GM12878 (cell line): ENCODE data around the gene HNRNPM. TPM values are rescaled to one million over a fixed set of nuclear protein-coding genes. Genes with fewer than 3 reads are reported as not detected.

Source experiments
- ATAC-seq: fragments of 200-7000 bp; cut with Tn5 transposase; 3 replicates; pipeline ENCODE4 v1.9.1; 2020; ENCODE audit warnings: mild to moderate bottlenecking, moderate library complexity
- BruUV-seq: library from RNA; stranded (reverse); fragments of 400-500 nt; replicated peaks from 2 replicates; lab custom pipeline; 2021; lab: Mats Ljungman, UMichigan
- CTCF ChIA-PET: fragments of 300-600 bp; sonication (Branson Sonifier 250); formaldehyde crosslinking; extraction: SDS; loops from one replicate; lab custom pipeline; 2021; ENCODE audit warnings: inconsistent platforms; lab: Yijun Ruan, JAX
- POLR2A ChIA-PET: fragments of 350-600 bp; formaldehyde crosslinking; extraction: SDS; loops from one replicate; lab custom pipeline; 2021; ENCODE audit warnings: inconsistent platforms; lab: Charles Lee
- RAD21 ChIA-PET: fragments of 300-600 bp; sonication (Branson Sonifier 250); formaldehyde crosslinking; loops from one replicate; lab custom pipeline; 2023; ENCODE audit warnings: antibody characterized with exemption; ENCODE audit not compliant: unreplicated experiment; lab: Charles Lee
- SMC1A ChIA-PET: fragments of 300-600 bp; sonication (Branson Sonifier 250); formaldehyde crosslinking; loops from one replicate; lab custom pipeline; 2023; ENCODE audit not compliant: unreplicated experiment, uncharacterized antibody; lab: Charles Lee
- DNase-seq: peaks from one replicate; pipeline ENCODE4 v3.0.0-alpha.2; 2011; ENCODE audit warnings: low read depth, low spot score
- FAIRE-seq: peaks from 3 replicates; lab custom pipeline; 2011; peaks lifted over from hg19 to GRCh38; lab: Jason Lieb, UNC
- H2AFZ ChIP-seq: 2 replicates; pipeline ENCODE4 v1.6.0; 2011; ENCODE audit warnings: low read depth, low read length, control low read depth; ENCODE audit not compliant: control insufficient read depth
- H3K27ac ChIP-seq: 2 replicates; pipeline ENCODE4 v1.5.1; 2011; ENCODE audit warnings: control low read depth; ENCODE audit not compliant: control insufficient read depth, insufficient read depth
- H3K27me3 ChIP-seq, 2 experiments: replicated peaks in 1 of 2; 2 replicates each; pipeline versions ENCODE4 v1.6.0 to v1.6.1; 2011; ENCODE audit warnings: low read length in 1 of 2; ENCODE audit not compliant: control insufficient read depth in 2 of 2, insufficient read depth in 2 of 2
- H3K36me3 ChIP-seq, 2 experiments: 2 replicates each; pipeline ENCODE4 v1.5.1; 2011; ENCODE audit warnings: low read length in 1 of 2; ENCODE audit not compliant: control insufficient read depth in 2 of 2, insufficient read depth in 2 of 2
- H3K4me1 ChIP-seq: 2 replicates; pipeline ENCODE4 v1.6.1; 2011; ENCODE audit warnings: mild to moderate bottlenecking, low read length, moderate library complexity, mixed read lengths; ENCODE audit not compliant: control insufficient read depth, insufficient read depth
- H3K4me2 ChIP-seq: 2 replicates; pipeline ENCODE4 v1.6.0; 2011; ENCODE audit warnings: control low read depth; ENCODE audit not compliant: control insufficient read depth, insufficient read depth
- H3K4me3 ChIP-seq: fragments of 200-600 bp; sonication (generic); 2 replicates; pipeline ENCODE4 v1.5.1; 2016
- H3K79me2 ChIP-seq: 2 replicates; pipeline ENCODE4 v1.6.0; 2011; ENCODE audit warnings: low read length; ENCODE audit not compliant: control insufficient read depth, insufficient read depth
- H3K9ac ChIP-seq: 2 replicates; pipeline ENCODE4 v1.8.0; 2011; ENCODE audit warnings: low read length, control low read depth, mixed read lengths; ENCODE audit not compliant: control insufficient read depth, insufficient read depth
- H3K9me3 ChIP-seq: replicated peaks from 3 replicates; pipeline ENCODE4 v1.5.1; 2011; ENCODE audit warnings: mild to moderate bottlenecking, low read length; ENCODE audit not compliant: control insufficient read depth, insufficient read depth
- H4K20me1 ChIP-seq: 2 replicates; pipeline ENCODE4 v1.6.0; 2011; ENCODE audit not compliant: control insufficient read depth, insufficient read depth
- ATF3 ChIP-seq: IDR thresholded peaks from 2 replicates; pipeline ENCODE4 v1.6.1; 2011; ENCODE audit warnings: low read depth, mild to moderate bottlenecking, low read length, moderate library complexity, borderline replicate concordance; ENCODE audit errors: extremely low read depth
- GATAD2B ChIP-seq: fragments of 450-650 bp; conservative IDR thresholded peaks from 2 replicates; pipeline ENCODE4 v1.6.1; 2017; ENCODE audit warnings: low read depth, mild to moderate bottlenecking, moderate library complexity
- HCFC1 ChIP-seq: fragments of 150-350 bp; IDR thresholded peaks from 2 replicates; pipeline ENCODE4 v1.6.1; 2014; ENCODE audit warnings: low read length
- HSF1 ChIP-seq: fragments of 150-350 bp; IDR thresholded peaks from 2 replicates; pipeline ENCODE4 v1.6.1; 2014; ENCODE audit warnings: mild to moderate bottlenecking, low read depth, low read length
- IRF3 ChIP-seq: fragments of 450-650 bp; IDR thresholded peaks from 2 replicates; pipeline ENCODE4 v1.6.1; 2014; ENCODE audit warnings: mild to moderate bottlenecking
- KDM1A ChIP-seq: fragments of 200-600 bp; sonication (generic); IDR thresholded peaks from 2 replicates; pipeline ENCODE4 v1.6.1; 2016; ENCODE audit warnings: borderline replicate concordance
- KLF5 ChIP-seq: fragments of 450-650 bp; IDR thresholded peaks from 2 replicates; pipeline ENCODE4 v1.6.1; 2014; ENCODE audit warnings: mild to moderate bottlenecking; ENCODE audit not compliant: partially characterized antibody
- MYC ChIP-seq: IDR thresholded peaks from 2 replicates; pipeline ENCODE4 v1.6.1; 2011; ENCODE audit warnings: mild to moderate bottlenecking, low read length, moderate library complexity, inconsistent platforms; ENCODE audit not compliant: insufficient read depth, insufficient replicate concordance, insufficient read length, severe bottlenecking
- NR2C2 ChIP-seq: IDR thresholded peaks from 2 replicates; pipeline ENCODE4 v1.6.1; 2011; ENCODE audit warnings: borderline replicate concordance, low read depth; ENCODE audit not compliant: control insufficient read depth, insufficient read length
- NR2F1 ChIP-seq: fragments of 450-650 bp; conservative IDR thresholded peaks from 2 replicates; pipeline ENCODE4 v1.6.1; 2017; ENCODE audit warnings: mild to moderate bottlenecking
- PAX8 ChIP-seq: fragments of 450-650 bp; IDR thresholded peaks from 2 replicates; pipeline ENCODE4 v1.6.1; 2017; ENCODE audit warnings: mild to moderate bottlenecking, moderate library complexity
- SIN3A ChIP-seq: IDR thresholded peaks from 2 replicates; pipeline ENCODE4 v1.6.1; 2012; ENCODE audit warnings: low read depth, low read length, improper control_type of control experiment
- SMAD5 ChIP-seq: IDR thresholded peaks from 2 replicates; pipeline ENCODE4 v1.6.1; 2016; ENCODE audit warnings: antibody characterized with exemption, low read depth
- SREBF2 ChIP-seq: IDR thresholded peaks from 2 replicates; pipeline ENCODE4 v1.6.1; 2012; ENCODE audit warnings: mild to moderate bottlenecking, low read length
- SRF ChIP-seq, 2 experiments: IDR thresholded peaks; 2 replicates each; pipeline ENCODE4 v1.6.1; 2011; ENCODE audit warnings: low read depth in 2 of 2, low read length in 2 of 2, mild to moderate bottlenecking in 1 of 2, moderate library complexity in 1 of 2
- STAT3 ChIP-seq: IDR thresholded peaks from 2 replicates; pipeline ENCODE4 v1.6.1; 2011; ENCODE audit warnings: low read depth, low read length, improper control_type of control experiment
- ZNF24 ChIP-seq: fragments of 450-650 bp; IDR thresholded peaks from 2 replicates; pipeline ENCODE4 v1.6.1; 2017; ENCODE audit warnings: antibody characterized with exemption, mild to moderate bottlenecking
- ZZZ3 ChIP-seq: IDR thresholded peaks from 2 replicates; pipeline ENCODE4 v1.6.1; 2011; ENCODE audit warnings: low read depth; ENCODE audit not compliant: control insufficient read depth, insufficient read length
- WGBS: methylation state at CpG from one replicate; pipeline ENCODE4 v1.1.6; 2016; ENCODE audit warnings: low lambda C conversion rate; ENCODE audit not compliant: insufficient replicate concordance, insufficient coverage; ENCODE audit errors: missing lambda C conversion rate; 5-methylcytosine and 5-hydroxymethylcytosine counted together
- in situ Hi-C: fragments of 300-500 bp; cut with MboI; formaldehyde crosslinking; loops from 9 replicates; pipeline ENCODE4 v1.14.3; 2018; ENCODE audit warnings: mixed read lengths
- intact Hi-C: fragments of 100-400 bp; cut with micrococcal nuclease; formaldehyde crosslinking; loops from one replicate; pipeline ENCODE4 v1.14.2; 2022; ENCODE audit not compliant: unreplicated experiment
- polyA plus RNA-seq, 11 experiments: library from polyadenylated mRNA; depleted of rRNA in 4 of 11; unstranded in 6 of 11; stranded (reverse) in 5 of 11; fragments of >200 nt; fragmentation: Nextera tagmentation in 4 of 11; fragmentation: Illumina TruSeq in 1 of 11; extraction: Ambion mirVana in 4 of 11; extraction: Trizol in 1 of 11; gene quantifications; 1 replicate in 1 of 11; 2 replicates in 10 of 11; pipeline versions ENCODE4 v1.2.1 to v1.2.3, GENCODE V29; 2011 to 2016; ENCODE audit warnings: inconsistent platforms in 2 of 11, missing spikeins in 2 of 11, low read depth in 1 of 11
- total RNA-seq, 4 experiments: library from RNA; depleted of rRNA in 3 of 4; stranded (reverse); fragments of >200 nt in 3 of 4; fragmentation: Illumina TruSeq in 1 of 4; extraction: Trizol in 1 of 4; gene quantifications; 2 replicates each; pipeline versions ENCODE4 v1.2.1 to v1.2.3, GENCODE V29; 2013 to 2021
- TF ChIP-seq, protein P1 (sequence below): fragments of 450-650 bp; IDR thresholded peaks from 2 replicates; pipeline ENCODE4 v1.6.1; 2017; ENCODE audit warnings: low read depth, mild to moderate bottlenecking, moderate library complexity

The HNRNPM gene
- total and polyA plus RNA-seq, 10 of the 15 experiments (the other 5 are each of a cell fraction or from before 2014, with no cell fraction given): 14.3 to 415 (median 198) TPM

- intact Hi-C loops: loop anchor here (2.0 to 5.0 kb wide), 2 partner anchors 94 to 164 kb away; partner anchors contain the start of gene MYO1F
- SMC1A ChIA-PET: interaction anchor here (0.8 to 1.4 kb wide), 5 partner anchors 21 to 164 kb away, joined by 3 to 5 read pairs (median 3); partner anchors contain the start of gene MYO1F
- H3K9ac ChIP-seq: peak within 1 kb of the TSS; percentile 74
- H3K27ac ChIP-seq: no peak within 1 kb of the TSS; the same call in 1 of the 2 replicates
- peak; percentile 84 for FAIRE-seq
- peaks cover 4% of the 10 kb centered on the region; the same call in 1 of the 2 replicates for H3K4me1 ChIP-seq
- H3K27me3 ChIP-seq: no peaks in the 10 kb centered on the region
- H2AFZ ChIP-seq: peak within 1 kb of the TSS; percentile 84
- DNase-seq: peak; percentile 73
- POLR2A ChIA-PET: interaction anchor here (0.5 to 4.8 kb wide), 8 partner anchors 8 to 200 kb away, joined by 3 to 14 read pairs (median 4); partner anchors contain the start of genes HNRNPM and RAB11B
- no TSS peak for BruUV-seq
- RAD21 ChIA-PET: interaction anchor here (0.6 to 2.8 kb wide), 22 partner anchors 15 to 469 kb away, joined by 3 to 23 read pairs (median 4); partner anchors contain the start of genes HNRNPM, MYO1F, RAB11B and ZNF414
- peak within 1 kb of the TSS; percentile 89 for H3K4me2 ChIP-seq
- peak within 1 kb of the TSS; percentile 77 for H3K4me3 ChIP-seq
- no peaks in the 10 kb centered on the region for H3K36me3 ChIP-seq
- no peaks in the 10 kb centered on the region for H4K20me1 ChIP-seq
- WGBS: 7% methylated on average over 53 of the region's 89 CpGs
- H3K9me3 ChIP-seq: no peaks in the 10 kb centered on the region
- ATAC-seq: peak; percentile 100
- CTCF ChIA-PET: interaction anchor here (0.6 to 5.8 kb wide), 23 partner anchors 10 to 166 kb away, joined by 3 to 73 read pairs (median 4); partner anchors contain the start of genes HNRNPM, MYO1F, RAB11B and ZNF414
- in situ Hi-C loops: no loop called here
- H3K79me2 ChIP-seq: no peaks in the 10 kb centered on the region
- TF ChIP-seq SMAD5 (no peak), ZNF24 (no peak), PAX8 (no peak), STAT3 (no peak), HSF1 (no peak), MYC (no peak), ZZZ3 (no peak), SREBF2 (no peak), NR2C2 (no peak), ATF3 (no peak), HCFC1 (no peak), KDM1A (no peak), SRF (IDR thresholded peaks at IDR 0.05; ENCODE audit: low read depth in 2 of 2, low read length in 2 of 2) (0 out of 4 replicates have a peak, but pooled peaks of 1 of the 2 experiments have one; percentile 19), KLF5 (no peak), NR2F1 (peak; percentile 57; the same call in 1 of the 2 replicates), GATAD2B (peak; percentile 86), SIN3A (no peak), IRF3 (peak; percentile 92)
- TF ChIP-seq, protein P1, sequence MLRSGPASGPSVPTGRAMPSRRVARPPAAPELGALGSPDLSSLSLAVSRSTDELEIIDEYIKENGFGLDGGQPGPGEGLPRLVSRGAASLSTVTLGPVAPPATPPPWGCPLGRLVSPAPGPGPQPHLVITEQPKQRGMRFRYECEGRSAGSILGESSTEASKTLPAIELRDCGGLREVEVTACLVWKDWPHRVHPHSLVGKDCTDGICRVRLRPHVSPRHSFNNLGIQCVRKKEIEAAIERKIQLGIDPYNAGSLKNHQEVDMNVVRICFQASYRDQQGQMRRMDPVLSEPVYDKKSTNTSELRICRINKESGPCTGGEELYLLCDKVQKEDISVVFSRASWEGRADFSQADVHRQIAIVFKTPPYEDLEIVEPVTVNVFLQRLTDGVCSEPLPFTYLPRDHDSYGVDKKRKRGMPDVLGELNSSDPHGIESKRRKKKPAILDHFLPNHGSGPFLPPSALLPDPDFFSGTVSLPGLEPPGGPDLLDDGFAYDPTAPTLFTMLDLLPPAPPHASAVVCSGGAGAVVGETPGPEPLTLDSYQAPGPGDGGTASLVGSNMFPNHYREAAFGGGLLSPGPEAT: no peak
Observed at GRCh38 chr19:8412783-8413628, 31.8 kb upstream of the HNRNPM start, which contains the start of gene MARCHF2. Gene MARCHF2 (plus strand): TSS chr19:8413305. CDS start chr19:8421841, 8,536 bp downstream.
